Sciatic nerve (tissue), 1 donor: ENCODE data around the gene FOS. TPM values are rescaled to one million over a fixed set of nuclear protein-coding genes. Genes with fewer than 3 reads are reported as not detected.

Experiments
- total RNA-seq: library from RNA; stranded (reverse); fragmentation: NEBNext Ultra II Directional; extraction: Animal tissue kit (Norgen Biotek cat#: 25700); gene quantifications from one replicate; pipeline ENCODE4 v1.2.1, GENCODE V29; 2021
- donor health status: DM: no; HTN: no; CAD: no.

Gene FOS
- total RNA-seq, 1 donor from 2014 or later: 209 TPM

Other genes starting within 250 kb of the FOS start
- 46.6 TPM for gene MLH3, start 227.4 kb upstream of the FOS start, total RNA-seq
- 14.0 TPM for gene ACYP1, start 214.8 kb upstream of the FOS start, total RNA-seq
- gene ZC2HC1C, start 209.2 kb upstream of the FOS start, total RNA-seq: 2.5 TPM
- gene NEK9, start 151.8 kb upstream of the FOS start, total RNA-seq: 111 TPM
- gene TMED10, start 102.2 kb upstream of the FOS start, total RNA-seq: 256 TPM
- gene JDP2, start 149.2 kb downstream of the FOS start, total RNA-seq: 59.7 TPM
- 1.7 TPM for gene BATF, start 243.6 kb downstream of the FOS start, total RNA-seq